Esophagus (tissue), 2 donors: ENCODE measurements around the gene ADNP2. TPM values are rescaled to one million over a fixed set of nuclear protein-coding genes. Genes with fewer than 3 reads are reported as not detected.

Source experiments
- H3K27ac ChIP-seq, 2 donors: one replicate each; pipeline ENCODE4 v1.5.1; 2013; ENCODE audit warnings: low read depth in 2 of 2, mild to moderate bottlenecking in 2 of 2, inconsistent platforms in 1 of 2, low read length in 1 of 2, moderate library complexity in 1 of 2
- H3K27me3 ChIP-seq, 2 donors: one replicate each; pipeline ENCODE4 v1.6.1; 2013; ENCODE audit warnings: low read length in 2 of 2, control low read depth in 1 of 2, mild to moderate bottlenecking in 1 of 2; ENCODE audit not compliant: insufficient read depth in 2 of 2, control insufficient read depth in 1 of 2
- H3K36me3 ChIP-seq, 2 donors: one replicate each; pipeline ENCODE4 v1.6.1; 2013; ENCODE audit warnings: low read length in 1 of 2; ENCODE audit not compliant: control insufficient read depth in 2 of 2, insufficient read depth in 2 of 2
- H3K4me1 ChIP-seq, 2 donors: one replicate each; pipeline ENCODE4 v1.6.1; 2013; ENCODE audit warnings: low read length in 1 of 2; ENCODE audit not compliant: control insufficient read depth in 2 of 2, insufficient read depth in 2 of 2
- H3K4me3 ChIP-seq, 2 donors: one replicate each; pipeline ENCODE4 v1.5.1; 2013; ENCODE audit warnings: low read length in 2 of 2, mild to moderate bottlenecking in 2 of 2, low read depth in 1 of 2, moderate library complexity in 1 of 2
- H3K9me3 ChIP-seq, 2 donors: one replicate each; pipeline ENCODE4 v1.6.1; 2013; ENCODE audit warnings: mild to moderate bottlenecking in 2 of 2, low read depth in 1 of 2, low read length in 1 of 2, moderate library complexity in 1 of 2; ENCODE audit not compliant: control insufficient read depth in 2 of 2, insufficient read depth in 1 of 2
- WGBS, 2 donors: extraction: QIAGEN DNeasy Blood & Tissue Kit; methylation state at CpG; one replicate each; pipeline ENCODE4 v1.1.7; 2013; 5-methylcytosine and 5-hydroxymethylcytosine counted together
- polyA plus RNA-seq, 2 donors: library from polyadenylated mRNA; stranded (reverse); fragments of 200-250 nt; gene quantifications; one replicate each; pipeline ENCODE4 v1.2.3, GENCODE V29; 2013
- donor health status: healthy with polysubstance abuse.
- donor health status: Bipolar disorder and iron deficiency.

The ADNP2 gene
- polyA plus RNA-seq, 2 donors, result 4.6 to 6.2 TPM

DNA sequence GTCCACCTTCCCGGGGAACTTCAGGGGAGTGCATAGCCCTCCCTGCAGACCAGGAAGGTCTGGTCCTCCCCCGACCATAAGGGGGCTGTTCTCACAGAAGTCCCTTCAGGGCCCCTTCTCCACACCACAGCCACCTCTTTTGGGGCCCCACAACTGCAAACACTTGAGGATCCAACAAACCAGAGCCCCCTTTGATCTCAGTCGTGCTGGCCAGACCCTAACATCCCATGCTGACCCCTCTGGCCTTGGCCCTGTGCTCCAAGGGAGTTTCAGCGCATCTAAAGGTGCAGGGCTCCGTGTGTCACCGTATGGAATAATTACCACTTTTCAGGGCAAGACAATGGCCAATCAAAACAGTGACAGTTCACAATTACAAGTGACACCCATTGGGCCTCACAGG lies 57.7 kb downstream of the ADNP2 start:
- H3K27ac ChIP-seq, result no peak overlapping the region

GRCh38 chr18:80167331-80167730 lies 58.3 kb downstream of the ADNP2 start:
- Histone ChIP-seq H3K4me1 (no peaks in the 10 kb centered on the region), H3K4me3 (no peak overlapping the region), H3K27me3 (no peaks in the 10 kb centered on the region), H3K36me3 (peaks cover 0 to 6% of the 10 kb centered on the region in 2 donors), H3K9me3 (peaks cover 0 to 5% of the 10 kb centered on the region in 2 donors), H3K27ac (no peak overlapping the region)
- WGBS, 2 donors, result 89 to 90% methylated on average over 9 of the region's 9 CpGs

More for the DNA sequence above, 57.7 kb downstream of the ADNP2 start:
- Histone ChIP-seq H3K27me3 (no peaks in the 10 kb centered on the region), H3K9me3 (peaks cover 0 to 5% of the 10 kb centered on the region in 2 donors), H3K4me1 (no peaks in the 10 kb centered on the region), H3K4me3 (no peak overlapping the region), H3K36me3 (peaks cover 0 to 6% of the 10 kb centered on the region in 2 donors)
- 86 to 88% methylated on average over 6 of the region's 6 CpGs for WGBS, 2 donors

- Histone ChIP-seq H3K9me3 (peaks cover 0 to 5% of the 10 kb centered on the region in 2 donors), H3K36me3 (peaks cover 0 to 6% of the 10 kb centered on the region in 2 donors)
- WGBS, 2 donors, result 69 to 70% methylated on average over 13 of the region's 13 CpGs
Observed at GRCh38 chr18:80167931-80168330, 58.9 kb downstream of the ADNP2 start.

DNA sequence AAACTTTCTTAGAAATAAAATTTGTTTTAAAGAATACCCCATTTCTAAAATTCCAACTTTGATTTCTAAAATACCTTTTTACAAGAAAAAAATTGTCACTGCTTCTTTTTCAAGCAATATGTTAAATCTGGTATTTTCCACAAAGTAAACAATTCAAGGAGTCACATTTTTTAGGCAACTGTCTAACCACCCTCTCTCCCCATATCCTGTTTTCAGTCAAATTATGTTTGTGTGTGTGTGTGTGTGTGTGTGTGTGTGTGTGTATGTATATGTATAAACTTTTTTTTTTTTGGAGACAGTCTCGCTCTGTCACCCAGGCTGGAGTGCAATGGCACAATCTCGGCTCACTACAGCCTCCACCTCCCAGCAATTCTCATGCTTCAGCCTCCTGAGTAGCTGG lies 59.3 kb downstream of the ADNP2 start:
- H3K36me3 ChIP-seq, result peaks cover 0 to 4% of the 10 kb centered on the region in 2 donors
- H3K4me3 ChIP-seq, result no peak overlapping the region
- H3K27ac ChIP-seq, result no peak overlapping the region
- no peaks in the 10 kb centered on the region for H3K27me3 ChIP-seq
- WGBS, 2 donors, result 84 to 86% methylated on average over 2 of the region's 2 CpGs
- peaks cover 0 to 5% of the 10 kb centered on the region in 2 donors for H3K9me3 ChIP-seq
- H3K4me1 ChIP-seq, result no peaks in the 10 kb centered on the region

More at GRCh38 chr18:80167931-80168330, 58.9 kb downstream of the ADNP2 start:
- H3K4me3 ChIP-seq, result no peak overlapping the region
- no peaks in the 10 kb centered on the region for H3K4me1 ChIP-seq
- H3K27me3 ChIP-seq, result no peaks in the 10 kb centered on the region
- H3K27ac ChIP-seq, result no peak overlapping the region

DNA sequence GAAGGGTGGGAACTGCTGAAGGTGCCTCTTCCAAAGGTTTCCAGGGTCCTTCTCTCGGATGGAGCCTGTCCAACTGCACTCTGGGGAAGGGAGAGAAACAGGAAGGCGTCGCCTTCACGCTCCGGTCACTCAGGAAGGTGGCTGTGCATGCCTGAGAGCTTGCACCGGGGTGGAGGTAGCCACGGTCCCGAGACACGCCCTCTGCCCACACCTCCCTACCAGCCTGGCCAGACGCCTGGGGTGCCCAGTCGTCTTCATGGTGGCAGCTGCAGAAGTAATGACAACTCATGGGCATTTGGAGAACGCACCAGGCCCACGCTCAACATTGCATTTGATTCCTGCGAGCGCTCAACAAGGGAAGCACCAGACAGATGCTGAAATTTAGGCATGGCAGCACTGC lies 59.9 kb downstream of the ADNP2 start:
- no peak overlapping the region for H3K4me3 ChIP-seq
- WGBS, 2 donors, result 84 to 86% methylated on average over 15 of the region's 15 CpGs
- no peaks in the 10 kb centered on the region for H3K4me1 ChIP-seq
- H3K9me3 ChIP-seq, result peaks cover 0 to 5% of the 10 kb centered on the region in 2 donors
- no peak overlapping the region for H3K27ac ChIP-seq
- H3K36me3 ChIP-seq, result peaks cover 0 to 4% of the 10 kb centered on the region in 2 donors
- no peaks in the 10 kb centered on the region for H3K27me3 ChIP-seq

DNA sequence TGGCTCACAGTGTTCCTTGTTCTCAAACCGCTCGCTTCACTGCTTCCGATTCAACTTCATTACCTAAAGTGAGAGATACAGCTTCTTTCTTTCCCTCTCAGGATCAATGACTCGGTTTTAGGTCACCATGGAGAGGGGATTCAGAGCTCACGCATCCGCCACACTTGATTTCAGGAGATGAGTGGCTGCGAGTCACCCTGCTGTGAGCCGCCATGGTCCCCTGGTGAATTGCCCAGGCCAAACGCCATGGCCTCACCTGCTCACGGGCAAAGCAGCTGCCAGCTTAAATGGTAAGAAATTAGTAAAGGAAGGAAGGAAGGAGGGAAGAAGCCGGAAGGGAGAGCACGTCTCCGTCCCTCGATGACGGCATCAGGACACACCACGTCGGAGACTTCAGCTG lies 60.5 kb downstream of the ADNP2 start:
- H3K9me3 ChIP-seq, result peaks cover 0 to 5% of the 10 kb centered on the region in 2 donors
- H3K27me3 ChIP-seq, result no peaks in the 10 kb centered on the region
- no peak overlapping the region for H3K4me3 ChIP-seq
- H3K27ac ChIP-seq, result no peak overlapping the region
- H3K36me3 ChIP-seq, result peaks cover 0 to 4% of the 10 kb centered on the region in 2 donors
- no peaks in the 10 kb centered on the region for H3K4me1 ChIP-seq
- WGBS, 2 donors, result 87 to 89% methylated on average over 17 of the region's 17 CpGs

GRCh38 chr18:80170395-80171053 lies 61.5 kb downstream of the ADNP2 start:
- no peak overlapping the region for H3K4me3 ChIP-seq
- WGBS, 2 donors, result 84 to 88% methylated on average over 7 of the region's 7 CpGs

DNA sequence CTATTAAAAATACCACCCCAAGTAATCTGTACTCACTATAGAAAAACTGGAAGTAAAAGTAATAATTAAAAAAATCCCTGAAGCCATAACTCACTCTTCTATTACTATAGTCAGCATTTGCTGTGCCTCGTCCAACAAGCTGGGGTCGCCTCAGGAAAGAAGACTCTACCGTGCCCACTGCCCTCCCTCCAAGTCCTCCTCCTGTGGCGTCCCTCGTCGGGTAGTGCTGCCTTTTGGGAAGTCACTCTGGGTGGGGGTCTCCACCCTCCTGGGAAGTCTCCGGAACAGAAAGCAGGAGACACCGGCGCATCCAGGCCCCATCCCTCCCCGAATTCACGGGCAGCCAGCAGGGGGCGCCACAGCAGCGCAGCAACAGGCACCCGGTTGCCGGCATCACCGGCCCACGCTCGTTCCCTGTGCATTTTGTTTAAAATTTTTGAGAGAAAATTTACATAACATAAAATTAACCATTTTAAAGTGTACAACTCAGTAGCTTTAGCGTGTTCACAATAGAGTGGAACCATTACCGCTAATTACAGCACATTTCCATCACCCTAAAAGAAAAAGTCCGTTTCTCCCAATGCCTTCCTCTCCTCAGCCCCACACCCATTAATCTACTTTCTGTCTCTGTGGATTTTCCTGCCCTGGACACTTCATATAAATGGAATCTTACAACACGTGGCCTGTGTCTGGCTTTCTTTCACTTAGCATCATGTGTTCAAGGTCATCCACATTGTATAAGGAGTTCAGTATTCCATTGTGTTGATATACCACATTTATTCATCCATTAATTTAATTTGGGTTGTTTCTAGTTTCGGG lies 62.2 kb downstream of the ADNP2 start:
- H3K4me3 ChIP-seq, result peak overlapping the region in 1 of 2 donors; percentile 18
- WGBS, 2 donors, result 30 to 33% methylated on average over 23 of the region's 23 CpGs
- H3K4me1 ChIP-seq, result peaks cover under 1 to 4% of the 10 kb centered on the region in 2 donors
- H3K27ac ChIP-seq, result no peak overlapping the region
- peaks cover 0 to 5% of the 10 kb centered on the region in 2 donors for H3K9me3 ChIP-seq
- H3K36me3 ChIP-seq, result peaks cover 0 to 4% of the 10 kb centered on the region in 2 donors
- H3K27me3 ChIP-seq, result no peaks in the 10 kb centered on the region

More at GRCh38 chr18:80170395-80171053, 61.5 kb downstream of the ADNP2 start:
- H3K36me3 ChIP-seq, result peaks cover 0 to 4% of the 10 kb centered on the region in 2 donors
- no peak overlapping the region for H3K27ac ChIP-seq
- peaks cover 0 to 5% of the 10 kb centered on the region in 2 donors for H3K9me3 ChIP-seq
- H3K4me1 ChIP-seq, result peaks cover 0 to 3% of the 10 kb centered on the region in 2 donors
- H3K27me3 ChIP-seq, result no peaks in the 10 kb centered on the region

GRCh38 chr18:80172056-80172455 lies 63.0 kb downstream of the ADNP2 start:
- Histone ChIP-seq H3K27ac (no peak overlapping the region), H3K9me3 (peaks cover 0 to 2% of the 10 kb centered on the region in 2 donors), H3K4me1 (peaks cover 2 to 7% of the 10 kb centered on the region in 2 donors), H3K4me3 (no peak overlapping the region), H3K27me3 (no peaks in the 10 kb centered on the region), H3K36me3 (peaks cover 0 to 3% of the 10 kb centered on the region in 2 donors)
- 78 to 90% methylated on average over 4 of the region's 4 CpGs for WGBS, 2 donors
